Measurements from ENCODE around the gene RXRA.

RXRA gene

DNA sequence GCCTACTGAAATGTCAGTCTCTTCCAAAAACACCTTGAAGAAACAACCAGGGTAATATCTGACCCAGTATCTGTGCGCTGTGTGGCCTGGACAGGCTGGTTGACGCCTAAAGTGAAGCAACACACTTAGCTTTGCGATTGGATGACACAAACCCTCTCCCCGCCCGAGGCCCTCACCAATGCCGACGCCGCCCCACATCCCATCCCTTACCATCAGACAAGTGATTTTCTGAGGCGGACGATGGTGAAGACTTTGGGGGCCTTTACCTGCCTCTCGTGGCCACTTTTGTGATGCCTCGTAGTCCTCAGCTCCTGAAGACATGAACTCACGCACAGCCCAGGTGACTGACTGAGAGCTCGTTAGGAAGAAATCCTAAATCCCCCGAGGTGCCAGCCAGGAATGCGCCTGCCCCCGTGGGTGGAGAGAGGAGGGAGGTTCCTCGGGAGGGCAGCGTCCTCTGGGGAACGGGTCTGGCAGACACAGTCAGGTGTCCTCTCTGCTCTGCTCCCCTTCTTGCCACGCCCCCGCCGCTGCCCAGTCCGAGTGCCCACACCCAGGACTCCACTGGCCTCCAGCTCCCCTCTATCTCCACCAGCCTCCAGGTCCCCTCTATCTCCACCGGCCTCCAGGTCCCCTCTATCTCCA is 31.0 kb upstream of the RXRA start:
- H3K4me1 ChIP-seq (ENCODE audit: insufficient read depth, low read length): peaks cover 3% of the 10 kb centered on the region; the same call in 1 of the 2 replicates
- no peaks in the 10 kb centered on the region for H3K9me3 ChIP-seq (ENCODE audit: insufficient read depth, low read depth, low read length)
- no peaks in the 10 kb centered on the region for H3K27me3 ChIP-seq (ENCODE audit: insufficient read depth, low read length)
- no peak overlapping the region for H3K4me3 ChIP-seq (ENCODE audit: low read length)
- no peak overlapping the region for H3K9ac ChIP-seq (ENCODE audit: low read depth, low read length)
- H3K27ac ChIP-seq (ENCODE audit: low read depth, low read length): no peak overlapping the region
- WGBS: 82% methylated on average over 25 of the region's 25 CpGs
- H3K36me3 ChIP-seq (ENCODE audit: insufficient read depth, low read length): no peaks in the 10 kb centered on the region

DNA sequence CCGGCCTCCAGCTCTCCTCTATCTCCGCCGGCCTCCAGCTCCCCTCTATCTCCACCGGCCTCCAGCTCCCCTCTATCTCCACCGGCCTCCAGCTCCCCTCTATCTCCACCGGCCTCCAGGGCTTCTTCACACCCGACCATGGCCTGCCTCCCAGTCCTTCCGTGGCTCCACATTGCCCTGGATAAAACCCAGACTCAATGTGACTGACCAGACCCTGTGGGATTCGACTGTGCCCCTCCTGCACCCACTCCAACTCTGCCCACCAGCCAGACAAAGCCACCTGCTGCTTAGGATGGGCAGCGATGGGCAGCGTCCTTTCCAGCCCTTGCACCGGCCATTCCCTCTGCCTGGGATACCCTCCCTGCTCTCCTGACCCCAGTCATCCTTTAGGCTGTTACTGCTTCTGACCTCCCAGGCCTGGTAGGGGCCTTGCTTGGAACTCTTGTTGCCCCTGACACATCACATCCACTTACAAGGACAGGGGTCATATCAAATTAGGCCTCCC is 30.5 kb upstream of the RXRA start:
- Histone ChIP-seq H3K36me3 (ENCODE audit: insufficient read depth, low read length) (no peaks in the 10 kb centered on the region), H3K9me3 (ENCODE audit: insufficient read depth, low read depth, low read length) (no peaks in the 10 kb centered on the region), H3K27ac (ENCODE audit: low read depth, low read length) (no peak overlapping the region), H3K27me3 (ENCODE audit: insufficient read depth, low read length) (no peaks in the 10 kb centered on the region), H3K4me1 (ENCODE audit: insufficient read depth, low read length) (peaks cover 3% of the 10 kb centered on the region; the same call in 1 of the 2 replicates), H3K4me3 (ENCODE audit: low read length) (no peak overlapping the region), H3K9ac (ENCODE audit: low read depth, low read length) (no peak overlapping the region)
- WGBS: 95% methylated on average over 12 of the region's 12 CpGs

DNA sequence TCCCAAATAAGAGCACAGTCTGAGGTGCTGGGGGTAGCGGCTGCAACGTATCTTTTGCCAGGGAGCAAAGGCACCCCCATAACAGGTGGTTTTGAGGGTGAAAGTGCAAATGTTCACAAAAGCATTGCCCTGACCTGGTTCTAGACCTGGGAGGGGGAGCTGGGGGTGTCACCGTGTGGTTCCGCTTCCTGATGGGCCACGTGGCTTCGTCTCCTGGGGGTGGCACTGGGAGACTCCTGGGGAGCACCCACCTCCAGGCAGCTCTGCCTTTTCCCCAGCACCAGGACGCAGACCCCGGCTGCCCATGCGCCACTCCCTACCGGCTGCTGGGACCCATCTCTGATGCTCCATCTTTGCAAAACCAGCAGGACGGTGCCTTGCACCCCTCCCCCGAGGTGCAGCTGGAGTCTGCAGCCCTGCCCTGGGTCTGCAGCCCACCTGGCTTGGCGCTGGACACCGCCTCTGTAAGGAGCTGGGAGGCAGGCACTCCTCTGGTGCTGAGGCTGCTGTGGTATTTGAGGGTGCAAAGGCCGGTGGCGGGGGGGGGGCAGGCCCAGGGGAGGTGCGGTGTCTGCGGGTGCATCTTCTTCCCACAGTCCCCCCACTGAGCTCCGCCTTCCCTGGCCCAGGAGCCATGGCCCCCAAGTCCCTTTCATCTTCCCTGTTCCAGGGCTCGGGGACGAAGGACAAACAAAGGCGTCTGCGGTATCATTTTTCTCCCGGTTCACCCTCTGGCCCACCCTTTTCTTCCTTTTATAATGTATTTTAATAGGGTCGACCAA is 29.8 kb upstream of the RXRA start:
- WGBS: 86% methylated on average over 22 of the region's 25 CpGs
- H3K36me3 ChIP-seq (ENCODE audit: insufficient read depth, low read length): no peaks in the 10 kb centered on the region
- no peak overlapping the region for H3K4me3 ChIP-seq (ENCODE audit: low read length)
- H3K9me3 ChIP-seq (ENCODE audit: insufficient read depth, low read depth, low read length): no peaks in the 10 kb centered on the region
- no peaks in the 10 kb centered on the region for H3K27me3 ChIP-seq (ENCODE audit: insufficient read depth, low read length)
- H3K27ac ChIP-seq (ENCODE audit: low read depth, low read length): no peak overlapping the region
- H3K4me1 ChIP-seq (ENCODE audit: insufficient read depth, low read length): peaks cover 3% of the 10 kb centered on the region; the same call in 1 of the 2 replicates
- no peak overlapping the region for H3K9ac ChIP-seq (ENCODE audit: low read depth, low read length)

DNA sequence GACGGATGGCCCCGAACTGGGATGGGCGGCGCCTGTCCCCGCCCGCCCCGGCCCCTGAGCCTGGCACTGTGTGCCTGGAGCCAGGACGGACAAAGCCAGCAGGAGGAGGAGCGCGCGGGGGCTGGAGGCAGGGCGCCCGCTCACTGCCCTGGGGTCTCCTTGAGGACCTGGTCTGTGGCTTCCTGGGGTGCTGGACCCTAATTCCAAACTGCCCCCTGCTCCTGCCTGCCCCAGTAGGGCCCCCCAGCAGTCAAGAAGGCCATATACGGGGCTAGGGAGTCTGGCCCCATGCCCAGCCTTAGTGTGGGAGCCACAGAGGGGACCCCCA is 29.2 kb upstream of the RXRA start:
- H3K4me3 ChIP-seq (ENCODE audit: low read length): no peak overlapping the region
- H3K36me3 ChIP-seq (ENCODE audit: insufficient read depth, low read length): no peaks in the 10 kb centered on the region
- H3K4me1 ChIP-seq (ENCODE audit: insufficient read depth, low read length): peaks cover 3% of the 10 kb centered on the region; the same call in 1 of the 2 replicates
- 87% methylated on average over 14 of the region's 14 CpGs for WGBS
- no peak overlapping the region for H3K27ac ChIP-seq (ENCODE audit: low read depth, low read length)
- no peaks in the 10 kb centered on the region for H3K9me3 ChIP-seq (ENCODE audit: insufficient read depth, low read depth, low read length)
- H3K9ac ChIP-seq (ENCODE audit: low read depth, low read length): no peak overlapping the region
- H3K27me3 ChIP-seq (ENCODE audit: insufficient read depth, low read length): no peaks in the 10 kb centered on the region

DNA sequence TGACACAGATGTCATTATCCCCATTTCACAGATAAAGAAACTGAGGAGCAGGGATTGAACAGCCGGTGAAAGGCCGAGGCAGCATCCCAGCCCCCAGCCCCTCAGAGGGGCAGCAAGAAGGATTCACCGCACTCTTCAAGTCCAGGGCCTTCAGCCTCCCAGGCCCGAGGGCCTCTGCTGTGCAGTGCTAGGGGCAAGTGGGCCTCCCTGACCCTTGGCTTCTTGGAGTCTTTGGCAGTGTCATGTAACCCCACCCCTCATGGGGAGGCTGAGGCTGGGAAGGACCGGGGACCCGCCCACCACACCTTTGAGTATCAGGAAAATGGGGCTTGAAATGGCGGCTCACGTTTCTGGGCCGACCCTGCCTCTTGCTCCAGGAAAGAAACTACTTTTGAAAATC is 28.7 kb upstream of the RXRA start:
- H3K9ac ChIP-seq (ENCODE audit: low read depth, low read length): no peak overlapping the region
- H3K27me3 ChIP-seq (ENCODE audit: insufficient read depth, low read length): no peaks in the 10 kb centered on the region
- H3K36me3 ChIP-seq (ENCODE audit: insufficient read depth, low read length): no peaks in the 10 kb centered on the region
- no peak overlapping the region for H3K27ac ChIP-seq (ENCODE audit: low read depth, low read length)
- H3K4me3 ChIP-seq (ENCODE audit: low read length): no peak overlapping the region
- peaks cover 3% of the 10 kb centered on the region; the same call in 1 of the 2 replicates for H3K4me1 ChIP-seq (ENCODE audit: insufficient read depth, low read length)
- H3K9me3 ChIP-seq (ENCODE audit: insufficient read depth, low read depth, low read length): no peaks in the 10 kb centered on the region
- WGBS: 96% methylated on average over 9 of the region's 9 CpGs

DNA sequence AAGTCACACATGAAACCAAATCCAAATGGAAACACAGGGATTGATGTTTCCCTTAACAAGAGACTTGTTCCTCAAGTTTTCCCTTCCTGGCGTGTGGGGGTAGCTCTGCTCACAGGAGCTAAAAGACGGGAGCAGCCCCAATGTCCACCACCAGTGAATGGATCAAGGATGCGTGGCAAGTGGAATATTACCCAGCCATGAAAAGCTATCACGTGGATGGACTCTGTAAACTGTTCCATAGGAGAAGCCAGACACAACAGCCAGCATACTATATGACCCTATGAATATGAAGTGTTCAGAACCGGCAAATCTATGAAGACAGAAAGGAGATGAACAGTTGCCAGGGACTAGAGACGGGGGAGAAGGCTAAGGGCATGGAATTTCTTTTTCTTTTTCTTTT is 28.3 kb upstream of the RXRA start:
- H3K4me1 ChIP-seq (ENCODE audit: insufficient read depth, low read length): peaks cover 3% of the 10 kb centered on the region; the same call in 1 of the 2 replicates
- H3K27ac ChIP-seq (ENCODE audit: low read depth, low read length): no peak overlapping the region
- H3K9ac ChIP-seq (ENCODE audit: low read depth, low read length): no peak overlapping the region
- no peaks in the 10 kb centered on the region for H3K27me3 ChIP-seq (ENCODE audit: insufficient read depth, low read length)
- no peak overlapping the region for H3K4me3 ChIP-seq (ENCODE audit: low read length)
- H3K36me3 ChIP-seq (ENCODE audit: insufficient read depth, low read length): no peaks in the 10 kb centered on the region
- WGBS: 93% methylated on average over 4 of the region's 6 CpGs
- no peaks in the 10 kb centered on the region for H3K9me3 ChIP-seq (ENCODE audit: insufficient read depth, low read depth, low read length)

DNA sequence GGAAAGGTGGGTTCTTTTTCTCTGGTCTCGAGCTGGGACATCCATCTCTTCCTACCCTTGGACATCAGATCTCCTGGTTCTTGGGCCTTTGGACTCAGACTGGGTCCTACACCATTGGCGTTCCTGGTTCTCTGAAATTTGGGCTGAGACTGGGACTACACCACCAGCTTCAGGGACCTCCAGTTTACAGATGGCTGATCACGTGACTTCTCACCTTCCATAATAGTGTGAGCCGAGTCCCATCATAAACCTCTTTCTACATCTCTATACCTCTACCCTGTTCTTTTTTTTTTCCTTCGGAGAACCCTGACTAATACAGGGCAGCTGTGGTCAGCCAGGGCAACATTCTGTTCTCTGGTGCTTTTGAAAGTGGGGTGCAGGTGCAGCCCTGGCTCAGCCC is 27.2 kb upstream of the RXRA start:
- Histone ChIP-seq H3K27me3 (ENCODE audit: insufficient read depth, low read length) (no peaks in the 10 kb centered on the region), H3K4me1 (ENCODE audit: insufficient read depth, low read length) (no peaks in the 10 kb centered on the region), H3K4me3 (ENCODE audit: low read length) (no peak overlapping the region), H3K36me3 (ENCODE audit: insufficient read depth, low read length) (no peaks in the 10 kb centered on the region), H3K9ac (ENCODE audit: low read depth, low read length) (no peak overlapping the region), H3K27ac (ENCODE audit: low read depth, low read length) (no peak overlapping the region), H3K9me3 (ENCODE audit: insufficient read depth, low read depth, low read length) (no peaks in the 10 kb centered on the region)
- WGBS: 96% methylated on average over 5 of the region's 5 CpGs

DNA sequence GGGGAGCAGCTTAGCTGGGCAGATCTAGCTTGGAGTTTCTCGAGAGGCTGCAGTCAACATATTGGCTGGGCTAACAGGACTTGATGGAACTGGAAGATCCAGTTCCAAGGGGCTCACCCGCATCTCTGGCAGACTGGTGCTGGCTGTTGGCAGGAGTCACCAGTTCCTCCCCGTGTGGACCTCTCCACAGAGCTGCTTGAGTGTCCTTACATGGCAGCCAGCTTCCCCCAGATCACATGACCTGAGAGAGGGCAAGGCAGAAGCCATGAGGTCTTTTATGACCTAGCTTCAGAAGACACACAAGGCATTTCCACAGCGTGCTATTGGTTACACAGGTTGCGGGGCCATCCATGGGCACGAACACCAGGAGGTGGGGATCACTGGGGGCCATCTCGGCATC is 26.4 kb upstream of the RXRA start:
- 92% methylated on average over 7 of the region's 7 CpGs for WGBS

DNA sequence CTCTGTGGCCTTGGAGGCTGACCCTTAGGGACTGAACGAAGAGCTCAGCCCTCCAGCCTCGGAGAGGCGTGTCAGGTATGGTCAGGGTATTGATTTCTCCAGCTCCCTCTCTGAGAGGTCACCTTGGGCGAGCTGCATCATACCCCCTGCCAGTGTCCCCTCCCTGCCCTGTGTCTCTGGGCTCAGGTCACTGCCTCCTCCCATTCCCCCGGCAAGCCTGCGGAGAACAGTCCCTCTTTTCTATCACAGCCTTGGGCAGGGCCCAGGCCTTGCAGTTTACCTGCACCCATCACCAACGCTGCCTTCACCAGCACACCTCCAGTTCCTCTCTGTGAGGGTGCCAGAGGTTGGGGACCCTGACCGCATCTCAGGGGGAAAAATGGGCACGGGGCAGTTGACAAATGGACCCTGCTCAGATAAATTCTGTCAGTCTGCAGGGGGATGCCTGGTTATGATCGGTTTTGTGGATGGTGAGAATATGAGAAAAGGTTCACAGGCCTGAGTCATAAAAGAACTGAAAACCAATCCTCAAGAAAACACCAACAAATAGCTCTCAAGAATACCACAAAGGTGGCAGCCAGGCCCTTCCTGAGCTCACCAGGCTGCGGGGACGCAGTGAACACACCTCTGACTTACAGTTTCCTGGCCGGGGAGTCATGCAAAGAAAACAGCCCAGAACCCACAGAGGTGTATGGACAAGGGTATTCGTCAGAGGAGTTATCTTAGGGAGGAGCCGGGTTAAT is 24.7 kb upstream of the RXRA start:
- Histone ChIP-seq H3K4me3 (ENCODE audit: low read length) (no peak overlapping the region), H3K27ac (ENCODE audit: low read depth, low read length) (no peak overlapping the region), H3K9ac (ENCODE audit: low read depth, low read length) (no peak overlapping the region), H3K4me1 (ENCODE audit: insufficient read depth, low read length) (no peaks in the 10 kb centered on the region), H3K9me3 (ENCODE audit: insufficient read depth, low read depth, low read length) (no peaks in the 10 kb centered on the region), H3K27me3 (ENCODE audit: insufficient read depth, low read length) (no peaks in the 10 kb centered on the region), H3K36me3 (ENCODE audit: insufficient read depth, low read length) (no peaks in the 10 kb centered on the region)
- WGBS: 85% methylated on average over 15 of the region's 15 CpGs

More for the DNA sequence above, 26.4 kb upstream of the RXRA start:
- H3K4me1 ChIP-seq (ENCODE audit: insufficient read depth, low read length): no peaks in the 10 kb centered on the region
- H3K4me3 ChIP-seq (ENCODE audit: low read length): no peak overlapping the region
- H3K27ac ChIP-seq (ENCODE audit: low read depth, low read length): no peak overlapping the region
- no peaks in the 10 kb centered on the region for H3K27me3 ChIP-seq (ENCODE audit: insufficient read depth, low read length)
- H3K36me3 ChIP-seq (ENCODE audit: insufficient read depth, low read length): no peaks in the 10 kb centered on the region
- H3K9me3 ChIP-seq (ENCODE audit: insufficient read depth, low read depth, low read length): no peaks in the 10 kb centered on the region
- no peak overlapping the region for H3K9ac ChIP-seq (ENCODE audit: low read depth, low read length)

DNA sequence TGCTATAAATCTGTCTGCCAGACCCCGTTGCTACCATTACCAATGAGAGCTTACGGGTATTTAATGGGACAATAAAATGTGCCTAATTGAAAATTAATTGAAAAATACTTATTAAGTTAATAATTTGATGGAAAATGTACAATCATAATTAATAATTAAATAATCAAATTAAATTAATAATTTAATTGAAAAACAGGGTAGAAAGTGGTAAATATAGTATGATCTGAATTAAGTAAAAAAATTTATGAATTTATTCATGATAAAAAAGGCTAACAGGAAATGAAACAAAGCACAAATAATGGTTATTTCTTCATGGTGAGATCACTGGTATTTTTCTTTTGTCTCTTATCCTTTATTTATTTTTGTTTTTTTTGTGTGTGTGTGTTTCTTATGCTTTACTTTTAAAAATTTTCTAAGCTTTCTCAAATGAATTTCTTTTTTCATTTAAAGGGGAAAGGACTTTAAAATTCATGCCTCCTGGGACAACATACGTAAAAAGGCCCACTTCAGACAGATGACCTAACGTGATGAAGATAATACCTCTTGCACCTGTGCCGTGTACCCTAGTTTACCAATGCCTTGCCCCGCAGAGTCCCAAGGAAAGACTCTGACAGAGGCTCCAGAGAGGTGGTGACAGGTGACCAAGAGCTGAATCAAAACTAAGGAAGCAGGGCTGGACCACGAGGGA is 24.0 kb upstream of the RXRA start:
- Histone ChIP-seq H3K4me3 (ENCODE audit: low read length) (no peak overlapping the region), H3K27me3 (ENCODE audit: insufficient read depth, low read length) (no peaks in the 10 kb centered on the region), H3K9me3 (ENCODE audit: insufficient read depth, low read depth, low read length) (no peaks in the 10 kb centered on the region), H3K4me1 (ENCODE audit: insufficient read depth, low read length) (no peaks in the 10 kb centered on the region), H3K27ac (ENCODE audit: low read depth, low read length) (no peak overlapping the region), H3K36me3 (ENCODE audit: insufficient read depth, low read length) (no peaks in the 10 kb centered on the region), H3K9ac (ENCODE audit: low read depth, low read length) (no peak overlapping the region)
- 94% methylated on average over 6 of the region's 7 CpGs for whole genome bisulfite sequencing

DNA sequence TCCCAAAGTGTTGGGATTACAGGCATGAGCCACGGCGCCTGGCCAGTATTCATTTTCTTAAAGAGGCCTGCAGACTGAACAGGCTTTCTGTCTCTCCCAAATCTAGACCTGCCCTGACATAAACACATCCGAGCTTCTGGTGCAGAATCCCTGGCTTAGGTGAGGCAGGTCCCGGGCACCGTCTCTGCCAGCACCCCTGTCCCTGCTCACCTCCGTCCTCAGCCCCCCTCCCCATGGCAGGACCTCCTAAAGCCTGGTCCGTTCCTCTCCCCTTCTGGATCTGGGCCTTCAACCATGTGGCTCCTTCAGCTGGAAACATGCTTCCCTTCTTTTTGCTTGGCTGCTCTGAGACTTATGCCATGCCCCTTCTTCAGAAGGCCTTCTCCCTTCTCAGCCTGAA is 22.7 kb upstream of the RXRA start:
- no peaks in the 10 kb centered on the region for H3K9me3 ChIP-seq (ENCODE audit: insufficient read depth, low read depth, low read length)
- no peaks in the 10 kb centered on the region for H3K36me3 ChIP-seq (ENCODE audit: insufficient read depth, low read length)
- H3K27me3 ChIP-seq (ENCODE audit: insufficient read depth, low read length): no peaks in the 10 kb centered on the region
- no peak overlapping the region for H3K4me3 ChIP-seq (ENCODE audit: low read length)
- H3K4me1 ChIP-seq (ENCODE audit: insufficient read depth, low read length): no peaks in the 10 kb centered on the region
- no peak overlapping the region for H3K27ac ChIP-seq (ENCODE audit: low read depth, low read length)
- no peak overlapping the region for H3K9ac ChIP-seq (ENCODE audit: low read depth, low read length)
- whole genome bisulfite sequencing: 92% methylated on average over 7 of the region's 7 CpGs

All from HUES64 (cell line).